KBM-7 (cell line): ENCODE results near the gene MC1R.
A peak's percentile ranks its signal among the peaks of the same experiment; 100 is the strongest.
"Not testable (repeated sequence)": the region's sequence is repeated elsewhere in the genome, so short reads cannot be mapped to it uniquely, and the experiment has no call there.

Experiments
- DNase-seq: peaks from one replicate; pipeline ENCODE4 v3.0.0-alpha.2; 2015
- in situ Hi-C: fragments of 300-500 bp; cut with MboI; formaldehyde crosslinking; loops from 2 replicates; pipeline ENCODE4 v1.14.3; 2020; ENCODE audit warnings: low sequenced_read_pairs, low pct_unique_long_range_greater_than_20kb, mixed read lengths

The MC1R gene

DNA sequence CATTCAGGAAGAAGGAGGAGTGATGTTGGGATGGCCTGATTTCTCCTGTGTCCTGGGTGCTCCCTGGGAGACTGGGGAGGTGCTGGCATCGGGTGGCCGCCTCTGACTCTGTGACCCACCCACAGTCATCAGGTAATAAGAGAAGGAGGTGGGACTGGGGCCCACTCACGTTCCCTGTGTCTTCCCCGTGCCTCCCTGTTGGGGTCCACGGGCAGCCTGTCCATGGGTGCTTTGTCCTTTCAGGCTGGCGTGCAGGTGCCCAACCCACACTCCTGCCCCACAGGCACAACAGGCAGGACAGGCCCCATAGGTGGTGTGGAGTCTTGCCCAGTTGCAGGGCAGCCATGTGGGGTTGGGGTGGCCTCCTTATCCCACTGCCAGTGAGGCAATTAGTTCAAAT lies 33.9 kb downstream of the MC1R start:
- DNase-seq = no peak
- in situ Hi-C loops = no loop called here

DNA sequence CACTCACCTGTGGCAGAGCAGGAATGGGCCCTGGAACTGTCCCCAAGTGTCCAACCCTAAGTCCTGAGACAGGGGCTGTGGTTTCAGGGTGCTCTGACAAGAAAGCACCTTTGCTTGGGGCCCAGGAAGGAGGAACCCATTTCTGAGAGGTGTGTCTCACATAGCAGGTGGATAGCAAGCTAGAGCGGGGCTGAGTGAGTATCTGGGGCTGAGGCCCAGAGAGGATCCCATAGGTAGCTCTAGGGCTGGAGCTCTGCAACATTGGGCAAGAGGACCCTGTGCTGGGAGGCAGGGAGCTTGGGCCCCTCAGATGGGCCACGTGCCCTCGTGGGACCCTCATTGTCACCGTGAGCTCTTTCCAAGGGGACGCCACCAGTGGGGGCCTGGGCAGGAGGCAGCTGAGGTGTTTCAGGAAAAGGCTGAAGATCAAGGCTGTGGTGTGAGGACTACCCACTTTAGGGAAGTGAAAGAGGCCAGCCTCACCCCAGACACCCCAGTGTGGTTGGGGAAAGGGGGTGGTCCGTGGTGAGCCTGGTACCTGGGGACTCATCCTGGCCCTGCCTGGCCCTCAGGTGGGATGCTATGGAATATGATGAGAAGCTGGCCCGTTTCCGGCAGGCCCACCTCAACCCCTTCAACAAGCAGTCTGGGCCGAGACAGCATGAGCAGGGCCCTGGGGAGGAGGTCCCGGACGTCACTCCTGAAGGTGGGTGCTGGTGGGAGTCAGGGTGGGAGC lies 35.2 kb downstream of the MC1R start:
- no peak for DNase-seq
- in situ Hi-C loops = no loop called here

DNA sequence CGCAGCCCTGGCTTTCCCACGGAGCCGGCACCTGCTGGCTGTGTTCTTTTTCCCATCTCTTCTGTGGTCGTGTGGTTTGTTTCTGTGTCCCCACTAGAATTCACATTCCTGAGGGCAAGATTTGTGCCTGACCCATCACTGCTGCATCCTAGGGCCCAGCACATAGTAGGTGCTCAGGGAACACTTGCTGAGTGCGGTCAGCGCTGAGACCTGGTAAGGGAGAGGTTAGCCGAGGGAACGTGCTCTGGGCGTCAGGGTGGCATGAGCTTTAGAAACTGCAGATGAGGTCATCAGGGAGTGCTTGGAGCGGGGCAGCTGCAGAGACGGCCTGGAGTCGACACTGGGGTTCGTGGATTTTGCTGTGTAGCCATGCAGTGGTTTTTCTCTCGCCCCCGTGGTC lies 35.8 kb downstream of the MC1R start:
- DNase-seq = no peak
- in situ Hi-C loops = no loop called here

DNA sequence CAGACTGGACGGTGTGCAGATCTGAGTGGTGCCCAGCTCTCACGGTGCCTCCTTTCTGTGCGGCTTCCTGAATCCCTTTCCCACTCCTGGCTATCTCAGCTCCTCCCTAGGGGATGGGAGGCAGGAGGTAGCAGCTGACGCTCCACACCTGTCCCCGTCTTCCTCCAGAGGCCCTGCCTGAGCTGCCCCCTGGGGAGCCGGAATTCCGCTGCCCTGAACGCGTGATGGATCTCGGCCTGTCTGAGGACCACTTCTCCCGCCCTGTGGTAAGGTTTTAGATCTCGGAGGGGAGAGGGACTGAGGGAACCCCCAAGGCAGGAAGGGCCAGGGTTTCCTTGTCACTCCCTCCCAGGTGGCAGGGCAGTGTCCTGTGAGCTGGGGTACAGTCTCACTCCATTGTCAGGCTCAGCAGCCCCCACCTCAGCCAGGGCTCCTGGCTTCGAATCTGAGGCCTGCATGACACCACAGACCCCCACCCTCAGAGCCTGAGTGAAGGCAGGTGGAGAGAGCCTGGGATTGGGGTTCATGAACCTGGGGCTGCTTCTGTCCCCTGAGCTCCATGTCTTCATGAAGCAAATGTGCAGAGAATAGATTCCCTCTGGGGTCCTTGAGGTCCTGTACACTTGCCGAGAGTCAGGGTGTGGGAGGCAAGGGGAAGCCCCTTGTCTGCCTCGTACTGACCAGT lies 36.5 kb downstream of the MC1R start:
- in situ Hi-C loops = no loop called here

GRCh38 chr16:89956505-89957215 lies 38.0 kb downstream of the MC1R start:
- peak; percentile 49 for DNase-seq
- in situ Hi-C loops = no loop called here

More for the DNA sequence above, 36.5 kb downstream of the MC1R start:
- DNase-seq = no peak

DNA sequence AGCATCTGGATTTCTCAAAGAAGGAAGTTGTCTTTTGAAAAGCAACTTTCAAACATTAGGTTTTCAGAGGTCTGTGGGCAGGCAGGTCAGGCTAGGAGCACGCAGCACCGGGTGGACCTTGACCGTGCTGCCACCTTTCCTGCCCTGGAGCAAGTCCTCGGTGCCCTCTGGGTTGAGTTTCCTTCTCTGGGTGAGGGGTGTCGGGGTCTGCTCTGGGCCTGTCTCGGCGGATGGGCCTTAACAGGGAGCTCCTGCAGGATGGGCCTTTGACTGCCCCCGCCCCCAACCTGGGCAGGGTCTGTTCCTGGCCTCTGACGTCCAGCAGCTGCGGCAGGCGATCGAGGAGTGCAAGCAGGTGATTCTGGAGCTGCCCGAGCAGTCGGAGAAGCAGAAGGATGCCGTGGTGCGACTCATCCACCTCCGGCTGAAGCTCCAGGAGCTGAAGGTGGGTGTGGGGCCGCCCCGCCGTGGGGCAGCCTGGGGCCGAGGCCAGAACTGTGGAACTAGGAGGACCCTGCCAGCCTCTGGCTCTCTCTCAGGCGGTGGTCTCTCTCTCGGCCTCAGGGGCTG lies 38.6 kb downstream of the MC1R start:
- no peak for DNase-seq
- in situ Hi-C loops = no loop called here

- in situ Hi-C loops = no loop called here
- peak; percentile 37 for DNase-seq
These were observed 39.4 kb downstream of the MC1R start for GRCh38 chr16:89958068-89958467.

- no peak for DNase-seq
These were observed 39.9 kb downstream of the MC1R start for GRCh38 chr16:89958596-89958995.

DNA sequence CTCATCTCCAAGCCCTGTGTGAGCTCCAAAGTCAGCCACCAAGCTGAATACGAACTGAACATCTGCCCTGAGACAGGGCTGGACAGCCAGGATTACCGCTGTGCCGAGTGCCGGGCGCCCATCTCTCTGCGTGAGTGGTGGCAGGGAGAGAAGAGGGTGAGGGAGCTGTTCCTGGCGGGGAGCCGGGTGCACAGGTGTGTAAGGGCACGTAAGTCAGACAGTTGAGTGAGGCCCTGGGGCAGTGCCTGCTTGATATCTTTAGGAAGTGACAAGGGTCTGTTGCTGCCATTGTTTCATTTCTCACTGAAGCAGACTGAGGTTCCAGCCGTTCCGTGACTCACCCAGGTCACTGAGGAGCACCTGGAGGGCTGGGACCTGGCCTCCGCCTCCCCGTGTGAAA lies 42.3 kb downstream of the MC1R start:
- in situ Hi-C loops = no loop called here
- DNase-seq = no peak

More at GRCh38 chr16:89958596-89958995, 39.9 kb downstream of the MC1R start:
- in situ Hi-C loops = no loop called here

GRCh38 chr16:89961920-89962319 lies 43.3 kb downstream of the MC1R start:
- DNase-seq = no peak
- in situ Hi-C loops = no loop called here

- no peak for DNase-seq
- in situ Hi-C loops = no loop called here
These were observed 44.3 kb downstream of the MC1R start for GRCh38 chr16:89962754-89963498.

GRCh38 chr16:89964201-89964600 lies 45.5 kb downstream of the MC1R start:
- in situ Hi-C loops = no loop called here
- no peak for DNase-seq

DNA sequence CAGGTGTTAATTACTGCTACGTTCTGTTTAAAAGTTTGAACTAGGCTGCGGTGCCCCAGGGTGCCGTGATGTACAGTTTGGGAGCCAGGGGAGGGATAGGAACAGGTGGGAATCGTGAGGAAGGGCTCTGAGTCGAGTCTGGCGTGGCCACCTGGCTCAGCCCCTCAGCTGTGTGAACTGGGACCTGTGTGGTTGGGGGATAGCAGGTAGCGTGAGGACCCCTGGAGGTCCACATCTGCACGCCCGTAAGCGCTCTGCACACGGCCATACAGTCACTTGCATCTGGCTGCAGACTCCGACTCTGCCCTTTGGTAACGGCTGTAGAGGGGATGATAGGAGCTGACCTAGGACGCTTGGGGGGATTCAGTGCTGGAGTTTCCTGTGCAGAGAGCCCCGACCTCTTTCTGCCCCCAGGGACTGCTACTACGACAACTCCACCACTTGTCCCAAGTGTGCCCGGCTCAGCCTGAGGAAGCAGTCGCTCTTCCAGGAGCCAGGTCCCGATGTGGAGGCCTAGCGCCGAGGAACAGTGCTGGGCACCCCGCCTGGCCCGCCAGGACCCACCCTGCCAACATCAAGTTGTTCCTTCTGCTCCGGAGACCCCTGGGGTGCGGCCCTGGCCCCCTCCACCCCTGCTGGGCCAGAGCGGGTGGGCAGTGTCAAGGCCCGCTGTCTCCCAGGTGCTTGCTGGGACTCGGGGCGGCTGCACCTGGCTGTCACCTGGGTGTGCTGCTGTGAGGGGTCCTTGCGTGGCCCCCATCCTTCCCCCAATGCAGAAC lies 47.0 kb downstream of the MC1R start:
- no peak for DNase-seq
- in situ Hi-C loops = no loop called here

GRCh38 chr16:89966756-89967155 lies 48.1 kb downstream of the MC1R start:
- in situ Hi-C loops = no loop called here
- DNase-seq = no peak

DNA sequence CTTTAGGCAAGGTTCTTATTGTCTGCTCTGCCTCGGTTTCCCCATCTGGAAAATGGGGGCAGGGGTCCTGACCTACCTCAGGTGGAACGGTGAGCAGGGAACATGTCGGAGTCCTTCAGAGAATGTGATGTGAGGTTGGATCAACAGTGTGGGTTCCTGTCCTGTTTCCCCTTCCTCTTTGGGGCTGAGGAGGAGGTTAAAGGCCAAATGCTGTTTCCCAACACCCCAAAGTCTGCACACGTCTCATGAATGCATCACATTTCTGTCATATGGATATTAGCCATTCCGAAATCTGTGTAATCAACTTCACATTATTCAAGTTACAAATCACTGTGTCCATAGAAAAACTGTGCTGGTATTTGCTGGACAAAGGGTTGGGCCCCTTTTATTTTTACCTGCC lies 48.8 kb downstream of the MC1R start:
- DNase-seq, in situ Hi-C loops: not testable (repeated sequence)

DNA sequence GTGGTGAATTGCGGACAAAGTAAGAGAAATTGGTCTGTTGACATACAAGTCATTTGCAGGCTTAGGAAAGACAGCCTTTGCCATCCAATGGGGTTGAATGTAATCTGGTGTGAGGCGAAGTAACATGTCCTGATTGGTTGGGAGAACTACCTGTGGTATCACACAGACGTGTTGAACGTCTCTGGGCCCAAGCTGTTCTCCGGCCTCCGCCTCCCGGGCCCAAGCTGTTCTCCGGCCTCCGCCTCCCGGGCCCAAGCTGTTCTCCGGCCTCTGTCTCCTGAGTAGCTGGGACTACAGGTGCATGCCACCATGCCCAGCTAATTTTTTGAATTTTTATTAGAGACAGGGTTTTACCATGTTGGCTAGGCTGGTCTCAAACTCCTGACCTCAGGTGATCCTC lies 49.4 kb downstream of the MC1R start:
- in situ Hi-C loops, DNase-seq: not testable (repeated sequence)

DNA sequence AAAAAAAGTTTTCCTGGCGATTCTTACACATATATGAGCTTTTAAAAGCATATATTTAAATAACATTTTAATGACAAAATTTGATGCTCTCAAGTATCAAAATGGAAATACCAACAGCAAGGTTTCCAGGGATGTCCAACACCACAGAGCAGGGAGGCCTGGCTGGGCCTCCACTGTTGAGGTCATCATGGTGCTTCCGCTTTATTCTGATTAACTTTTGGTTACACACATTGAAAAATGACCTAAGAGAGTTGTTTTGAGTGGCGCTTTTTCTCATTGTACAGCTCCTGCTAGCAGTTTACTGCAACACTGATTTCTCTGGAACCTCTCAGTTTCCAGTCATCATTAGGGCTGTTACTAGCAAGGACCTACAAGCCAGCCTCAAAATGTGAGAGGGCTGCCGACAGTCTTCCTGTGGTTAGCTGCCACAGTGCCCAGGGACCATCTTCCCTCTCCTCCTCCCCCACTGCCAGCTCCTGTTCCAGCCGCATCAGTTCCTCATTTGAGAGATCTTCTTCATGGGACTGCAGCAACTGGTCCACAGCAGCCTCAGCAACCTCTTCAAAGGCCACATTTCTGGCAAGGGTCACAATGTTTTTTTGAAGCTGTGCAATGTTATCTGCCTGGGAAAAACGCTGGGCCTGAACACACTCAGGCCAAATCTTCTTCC lies 51.2 kb downstream of the MC1R start:
- in situ Hi-C loops = no loop called here
- DNase-seq = peak; percentile 95
